GM18951 (cell line): ENCODE measurements around the gene GLMN.

Experiments
- POLR2A ChIP-seq: IDR thresholded peaks from 4 replicates; pipeline ENCODE4 v1.6.1; 2011; ENCODE audit warnings: mild to moderate bottlenecking; ENCODE audit not compliant: insufficient read length, insufficient read depth; ENCODE audit errors: extremely low read depth
- in situ Hi-C: fragments of 300-500 bp; cut with MboI; formaldehyde crosslinking; loops from one replicate; pipeline ENCODE4 v1.12.0; 2022; ENCODE audit warnings: low sequenced_read_pairs, mixed read lengths, inconsistent platforms; ENCODE audit not compliant: unreplicated experiment

Gene GLMN

GRCh38 chr1:92201973-92202372 is 96.8 kb downstream of the GLMN start:
- in situ Hi-C loops: no loop called here
- TF ChIP-seq POLR2A: no peak
